Purkinje cell (primary cell): Measurements from ENCODE around the gene PDE8B. TPM values are rescaled to one million over a fixed set of nuclear protein-coding genes. Genes with fewer than 3 reads are reported as not detected.

Experiments used
- polyA plus RNA-seq: library from polyadenylated mRNA; unstranded; fragments of >200 nt; fragmentation: Nextera tagmentation; gene quantifications from 2 replicates; pipeline ENCODE4 v1.2.1, GENCODE V29; 2014

Gene PDE8B
- polyA plus RNA-seq = 11.7 and 21.6 TPM in 2 replicates

GRCh38 chr5:77210091-77210963 is at the start of gene PDE8B:
Gene PDE8B (plus strand): TSS chr5:77210680. CDS start chr5:77210926, 246 bp downstream.

Other genes with a start within 250 kb of the PDE8B start
- gene AGGF1, start 180.3 kb upstream of the PDE8B start, polyA plus RNA-seq = 30.4 and 32.4 TPM in 2 replicates
- 6.8 and 10.8 TPM in 2 replicates for gene ZBED3, start 123.4 kb upstream of the PDE8B start, polyA plus RNA-seq